H9 (cell line): ENCODE results near the gene DOCK2. TPM values are rescaled to one million over a fixed set of nuclear protein-coding genes. Genes with fewer than 3 reads are reported as not detected.

Experiments
- DNase-seq: peaks from one replicate; pipeline ENCODE4 v3.0.0-alpha.2; 2017
- H2AFZ ChIP-seq: one replicate; pipeline ENCODE4 v1.6.1; 2013; ENCODE audit warnings: mild to moderate bottlenecking, low read length, control low read depth, moderate library complexity
- H2AK5ac ChIP-seq: 2 replicates; pipeline ENCODE4 v1.6.1; 2013; ENCODE audit warnings: low read length, control low read depth, mixed read lengths; ENCODE audit not compliant: insufficient read length
- H2BK120ac ChIP-seq: one replicate; pipeline ENCODE4 v1.6.1; 2013; ENCODE audit warnings: low read depth, mild to moderate bottlenecking, low read length, control low read depth, inconsistent platforms; ENCODE audit not compliant: poor library complexity, severe bottlenecking
- H2BK12ac ChIP-seq: 2 replicates; pipeline ENCODE4 v1.6.1; 2013; ENCODE audit warnings: low read length, control low read depth, mixed read lengths, low read depth; ENCODE audit not compliant: insufficient read length
- H2BK15ac ChIP-seq: 2 replicates; pipeline ENCODE4 v1.6.1; 2013; ENCODE audit warnings: low read depth, low read length, control low read depth
- H2BK20ac ChIP-seq: one replicate; pipeline ENCODE4 v1.6.1; 2013; ENCODE audit warnings: low read depth, mild to moderate bottlenecking, low read length, control low read depth, inconsistent platforms; ENCODE audit not compliant: poor library complexity, severe bottlenecking
- H2BK5ac ChIP-seq: 2 replicates; pipeline ENCODE4 v1.6.1; 2013; ENCODE audit warnings: low read length, control low read depth, mixed read lengths; ENCODE audit not compliant: insufficient read length
- H3K14ac ChIP-seq: 2 replicates; pipeline ENCODE4 v1.6.1; 2013; ENCODE audit warnings: low read length, control low read depth; ENCODE audit not compliant: insufficient read depth
- H3K18ac ChIP-seq: 2 replicates; pipeline ENCODE4 v1.6.1; 2013; ENCODE audit warnings: low read depth, mild to moderate bottlenecking, mixed read lengths, low read length, control low read depth; ENCODE audit not compliant: insufficient read length
- H3K23ac ChIP-seq: 2 replicates; pipeline ENCODE4 v1.6.1; 2013; ENCODE audit warnings: low read length, control low read depth, mixed read lengths, low read depth; ENCODE audit not compliant: insufficient read length
- H3K23me2 ChIP-seq: 2 replicates; pipeline ENCODE4 v1.6.1; 2013; ENCODE audit warnings: low read depth, mild to moderate bottlenecking, mixed read lengths, low read length, control low read depth; ENCODE audit not compliant: insufficient read length, poor library complexity, severe bottlenecking
- H3K27ac ChIP-seq: 2 replicates; pipeline ENCODE4 v1.5.1; 2013; ENCODE audit warnings: low read length, control low read depth, mixed read lengths, low read depth; ENCODE audit not compliant: insufficient read length
- H3K27me3 ChIP-seq: 2 replicates; pipeline ENCODE4 v1.6.1; 2013; ENCODE audit warnings: low read length, control low read depth, inconsistent platforms; ENCODE audit not compliant: insufficient read depth
- H3K4ac ChIP-seq: 2 replicates; pipeline ENCODE4 v1.6.1; 2013; ENCODE audit warnings: low read depth, mild to moderate bottlenecking, control low read depth, inconsistent platforms, low read length, moderate library complexity
- H3K4me1 ChIP-seq: 2 replicates; pipeline ENCODE4 v1.6.1; 2013; ENCODE audit warnings: low read length, control low read depth, inconsistent platforms; ENCODE audit not compliant: insufficient read depth
- H3K4me2 ChIP-seq: 2 replicates; pipeline ENCODE4 v1.6.1; 2013; ENCODE audit warnings: low read length, control low read depth, mixed read lengths; ENCODE audit not compliant: insufficient read length, insufficient read depth
- H3K56ac ChIP-seq: 2 replicates; pipeline ENCODE4 v1.6.1; 2013; ENCODE audit warnings: low read depth, mild to moderate bottlenecking, mixed read lengths, low read length, control low read depth; ENCODE audit not compliant: insufficient read length
- H3K79me1 ChIP-seq: 2 replicates; pipeline ENCODE4 v1.6.1; 2013; ENCODE audit warnings: low read depth, mild to moderate bottlenecking, moderate library complexity, low read length, control low read depth, inconsistent platforms; ENCODE audit not compliant: insufficient read depth, poor library complexity, severe bottlenecking
- H3K79me2 ChIP-seq: 2 replicates; pipeline ENCODE4 v1.6.1; 2013; ENCODE audit warnings: low read length, control low read depth, inconsistent platforms; ENCODE audit not compliant: insufficient read depth
- H3K9ac ChIP-seq: 2 replicates; pipeline ENCODE4 v1.6.1; 2013; ENCODE audit warnings: low read length, control low read depth, mixed read lengths; ENCODE audit not compliant: insufficient read length; ENCODE audit errors: extremely low read depth
- H3K9me3 ChIP-seq: one replicate; pipeline ENCODE4 v1.6.1; 2013; ENCODE audit warnings: low read depth, low read length, inconsistent platforms; ENCODE audit not compliant: control insufficient read depth
- H3T11ph ChIP-seq: one replicate; pipeline ENCODE4 v1.6.1; 2013; ENCODE audit warnings: mild to moderate bottlenecking, low read length, control low read depth, inconsistent platforms
- H4K20me1 ChIP-seq: one replicate; pipeline ENCODE4 v1.6.1; 2013; ENCODE audit not compliant: control insufficient read depth, insufficient read length, insufficient read depth
- H4K5ac ChIP-seq: 2 replicates; pipeline ENCODE4 v1.6.1; 2013; ENCODE audit warnings: low read depth, mild to moderate bottlenecking, mixed read lengths, low read length, control low read depth; ENCODE audit not compliant: insufficient read length
- H4K8ac ChIP-seq: replicated peaks from 2 replicates; pipeline ENCODE4 v1.6.1; 2013; ENCODE audit warnings: low read length, control low read depth, mixed read lengths, low read depth; ENCODE audit not compliant: insufficient read length
- H4K91ac ChIP-seq: 2 replicates; pipeline ENCODE4 v1.6.1; 2013; ENCODE audit warnings: low read depth, mild to moderate bottlenecking, moderate library complexity, mixed read lengths, low read length, control low read depth; ENCODE audit not compliant: insufficient read length
- H3K27ac Mint-ChIP-seq, 3 experiments: 2 replicates in 2 of 3; 3 replicates in 1 of 3; pipeline ENCODE4 v1.8.0; 2020 to 2021; ENCODE audit warnings: mixed read lengths in 3 of 3, mild to moderate bottlenecking in 1 of 3, moderate library complexity in 1 of 3
- H3K27me3 Mint-ChIP-seq: 2 replicates; pipeline ENCODE4 v1.8.0; 2021; ENCODE audit warnings: low read depth, mild to moderate bottlenecking, moderate library complexity, mixed read lengths
- H3K36me3 Mint-ChIP-seq, 3 experiments: 2 replicates in 2 of 3; 3 replicates in 1 of 3; pipeline ENCODE4 v1.8.0; 2020 to 2021; ENCODE audit warnings: low read depth in 3 of 3, mixed read lengths in 3 of 3; ENCODE audit not compliant: insufficient read depth in 1 of 3
- H3K4me1 Mint-ChIP-seq, 2 experiments: 2 replicates each; pipeline ENCODE4 v1.8.0; 2020; ENCODE audit warnings: mixed read lengths in 2 of 2
- H3K4me3 Mint-ChIP-seq, 2 experiments: 2 replicates in 1 of 2; 3 replicates in 1 of 2; pipeline ENCODE4 v1.8.0; 2020 to 2021; ENCODE audit warnings: mild to moderate bottlenecking in 2 of 2, mixed read lengths in 2 of 2, moderate library complexity in 1 of 2
- H3K9me3 Mint-ChIP-seq, 2 experiments: 2 replicates in 1 of 2; 3 replicates in 1 of 2; pipeline ENCODE4 v1.8.0; 2020; ENCODE audit warnings: mild to moderate bottlenecking in 2 of 2, mixed read lengths in 2 of 2, moderate library complexity in 1 of 2
- WGBS: extraction: QIAGEN DNeasy Blood & Tissue Kit; methylation state at CpG from one replicate; pipeline ENCODE4 v1.1.7; 2013; ENCODE audit warnings: missing lambda C conversion rate, low lambda C conversion rate, mixed read lengths; ENCODE audit not compliant: insufficient read length; ENCODE audit errors: extremely low coverage; 5-methylcytosine and 5-hydroxymethylcytosine counted together
- total RNA-seq: library from RNA; stranded (reverse); gene quantifications from 2 replicates; pipeline ENCODE4 v1.2.1, GENCODE V29; 2021
- TF ChIP-seq, protein P1 (sequence below): fragments of 200-600 bp; sonication (generic); conservative IDR thresholded peaks from 3 replicates; pipeline ENCODE4 v1.8.0; 2021; ENCODE audit warnings: antibody characterized with exemption, mild to moderate bottlenecking

The DOCK2 gene
- total RNA-seq, 1 experiment from 2014 or later: 7.8 TPM

DNA sequence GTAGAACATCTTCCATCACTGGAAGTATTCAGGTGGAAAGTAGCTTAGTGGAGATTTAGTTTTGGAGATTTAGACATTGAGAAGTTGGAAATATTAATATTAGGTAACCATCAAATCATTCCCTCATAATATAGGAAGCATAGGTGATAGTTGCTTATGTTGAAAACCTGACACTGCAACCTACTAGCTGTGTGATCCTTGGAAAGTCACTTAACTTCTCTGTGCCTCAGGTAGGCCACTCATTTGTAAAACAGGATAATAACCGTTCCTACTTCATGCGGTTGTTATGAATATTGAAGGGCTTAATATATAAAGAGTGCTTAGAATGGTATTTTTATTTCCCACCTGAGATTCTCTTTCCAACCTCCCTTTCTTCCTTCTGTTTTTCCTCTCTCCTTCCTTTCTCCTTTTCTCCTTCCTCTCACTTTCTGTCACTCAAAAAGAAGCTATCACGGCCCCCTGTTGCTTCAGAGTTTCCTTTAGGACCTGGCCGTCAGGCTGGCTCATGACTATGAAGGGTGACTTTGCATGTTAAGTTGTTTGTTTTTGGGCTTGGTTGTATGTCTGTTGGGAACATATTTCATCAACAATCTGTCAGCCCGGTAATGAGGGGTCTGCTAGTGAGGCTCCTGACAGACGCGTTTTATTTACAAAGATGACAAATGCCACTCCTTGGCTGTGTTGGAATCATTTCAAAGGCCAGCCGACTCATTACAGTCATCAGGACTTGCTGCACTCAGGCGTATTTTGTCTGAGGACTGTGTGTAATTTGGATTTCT, 31.0 kb downstream of the DOCK2 start:
- Histone ChIP-seq H3K23me2 (no peaks in the 10 kb centered on the region), H3K18ac (no peak overlapping the region), H3K79me1 (no peaks in the 10 kb centered on the region), H2BK15ac (no peak overlapping the region), H3K4ac (no peak overlapping the region), H3K27ac (no peak overlapping the region), H2BK5ac (no peak overlapping the region), H4K5ac (no peak overlapping the region), H2BK20ac (no peak overlapping the region), H3K23ac (no peak overlapping the region), H3T11ph (no peak overlapping the region), H3K14ac (no peak overlapping the region), H3K9me3 (no peaks in the 10 kb centered on the region), H2AFZ (no peak overlapping the region), H2BK120ac (no peak overlapping the region), H2AK5ac (no peak overlapping the region), H3K79me2 (no peaks in the 10 kb centered on the region), H4K91ac (no peak overlapping the region), H4K20me1 (no peaks in the 10 kb centered on the region), H3K27me3 (no peaks in the 10 kb centered on the region), H2BK12ac (no peak overlapping the region), H3K4me1 (no peaks in the 10 kb centered on the region), H3K4me2 (no peak overlapping the region), H4K8ac (no peak overlapping the region), H3K9ac (no peak overlapping the region), H3K56ac (no peak overlapping the region)
- no peaks in the 10 kb centered on the region for H3K27me3 Mint-ChIP-seq
- TF ChIP-seq, protein P1, sequence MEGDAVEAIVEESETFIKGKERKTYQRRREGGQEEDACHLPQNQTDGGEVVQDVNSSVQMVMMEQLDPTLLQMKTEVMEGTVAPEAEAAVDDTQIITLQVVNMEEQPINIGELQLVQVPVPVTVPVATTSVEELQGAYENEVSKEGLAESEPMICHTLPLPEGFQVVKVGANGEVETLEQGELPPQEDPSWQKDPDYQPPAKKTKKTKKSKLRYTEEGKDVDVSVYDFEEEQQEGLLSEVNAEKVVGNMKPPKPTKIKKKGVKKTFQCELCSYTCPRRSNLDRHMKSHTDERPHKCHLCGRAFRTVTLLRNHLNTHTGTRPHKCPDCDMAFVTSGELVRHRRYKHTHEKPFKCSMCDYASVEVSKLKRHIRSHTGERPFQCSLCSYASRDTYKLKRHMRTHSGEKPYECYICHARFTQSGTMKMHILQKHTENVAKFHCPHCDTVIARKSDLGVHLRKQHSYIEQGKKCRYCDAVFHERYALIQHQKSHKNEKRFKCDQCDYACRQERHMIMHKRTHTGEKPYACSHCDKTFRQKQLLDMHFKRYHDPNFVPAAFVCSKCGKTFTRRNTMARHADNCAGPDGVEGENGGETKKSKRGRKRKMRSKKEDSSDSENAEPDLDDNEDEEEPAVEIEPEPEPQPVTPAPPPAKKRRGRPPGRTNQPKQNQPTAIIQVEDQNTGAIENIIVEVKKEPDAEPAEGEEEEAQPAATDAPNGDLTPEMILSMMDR: no peak
- no peak overlapping the region; a peak in 1 of 7 replicates for H3K27ac Mint-ChIP-seq
- no peak overlapping the region for H3K4me3 Mint-ChIP-seq
- no peaks in the 10 kb centered on the region for H3K9me3 Mint-ChIP-seq
- no CpG with 5 or more reads among the region's 9 CpGs for WGBS
- no peaks in the 10 kb centered on the region for H3K4me1 Mint-ChIP-seq
- DNase-seq: no peak
- H3K36me3 Mint-ChIP-seq: no peaks in the 10 kb centered on the region
